Measurements from ENCODE around the gene PARP9. TPM values are rescaled to one million over a fixed set of nuclear protein-coding genes. Genes with fewer than 3 reads are reported as not detected.

The PARP9 gene
- total and polyA plus RNA-seq, 2 of the 8 experiments (the other 6 are each of a cell fraction or from before 2014, with no cell fraction given): 3.7 to 4.5 TPM

DNA sequence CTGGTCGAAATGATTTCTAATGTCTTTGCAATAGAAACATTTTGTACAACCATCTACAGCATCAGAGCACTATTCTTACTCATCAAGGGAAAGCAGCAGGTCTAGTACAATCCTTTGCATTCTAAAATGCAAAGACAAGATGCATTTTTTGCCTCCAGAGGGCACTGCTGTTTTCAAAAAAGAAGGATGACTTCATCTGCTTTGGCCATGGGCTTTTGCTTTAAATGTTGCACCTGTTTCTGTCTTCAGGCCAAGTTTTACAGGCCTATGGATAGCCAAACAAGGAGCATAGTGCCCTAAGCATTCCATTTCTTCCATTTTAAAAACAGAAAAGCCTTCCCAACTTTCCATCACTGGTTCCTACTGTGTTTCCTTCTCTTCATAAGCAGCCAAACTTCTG lies 3.4 kb downstream of the PARP9 start (continued):
- TF ChIP-seq, protein P1, sequence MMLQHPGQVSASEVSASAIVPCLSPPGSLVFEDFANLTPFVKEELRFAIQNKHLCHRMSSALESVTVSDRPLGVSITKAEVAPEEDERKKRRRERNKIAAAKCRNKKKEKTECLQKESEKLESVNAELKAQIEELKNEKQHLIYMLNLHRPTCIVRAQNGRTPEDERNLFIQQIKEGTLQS (IDR thresholded peaks at IDR 0.05; ENCODE audit: insufficient read depth, low read depth, low read length): 0 out of 2 replicates have a peak, but pooled peaks have one; percentile 16
- TF ChIP-seq RBBP5 (IDR thresholded peaks at IDR 0.05; ENCODE audit: borderline replicate concordance, low read depth, low read length) (no peak), SP2 (IDR thresholded peaks at IDR 0.05; ENCODE audit: low read length) (no peak), SIX5 (IDR thresholded peaks at IDR 0.05; ENCODE audit: low read depth, low read length) (no peak), ASH2L (IDR thresholded peaks at IDR 0.05; ENCODE audit: low read length) (no peak), JUND (IDR thresholded peaks at IDR 0.05; ENCODE audit: low read length) (peak; percentile 73), CTBP2 (IDR thresholded peaks at IDR 0.05; ENCODE audit: borderline replicate concordance, insufficient read depth, insufficient read length, low read length) (no peak), JUN (IDR thresholded peaks at IDR 0.05; ENCODE audit: low read depth, low read length) (0 out of 2 replicates have a peak, but pooled peaks have one; percentile 59), NANOG (IDR thresholded peaks at IDR 0.05; ENCODE audit: insufficient read depth, low read depth, low read length, poor library complexity, severe bottlenecking) (no peak), SUZ12 (IDR thresholded peaks at IDR 0.05; ENCODE audit: low read length) (no peak), NRF1 (IDR thresholded peaks at IDR 0.05; ENCODE audit: low read depth, low read length) (no peak), RXRA (IDR thresholded peaks at IDR 0.05; ENCODE audit: insufficient read depth, low read depth, low read length) (no peak), SP4 (IDR thresholded peaks at IDR 0.05; ENCODE audit: low read length) (no peak)
- TF ChIP-seq, protein P2, sequence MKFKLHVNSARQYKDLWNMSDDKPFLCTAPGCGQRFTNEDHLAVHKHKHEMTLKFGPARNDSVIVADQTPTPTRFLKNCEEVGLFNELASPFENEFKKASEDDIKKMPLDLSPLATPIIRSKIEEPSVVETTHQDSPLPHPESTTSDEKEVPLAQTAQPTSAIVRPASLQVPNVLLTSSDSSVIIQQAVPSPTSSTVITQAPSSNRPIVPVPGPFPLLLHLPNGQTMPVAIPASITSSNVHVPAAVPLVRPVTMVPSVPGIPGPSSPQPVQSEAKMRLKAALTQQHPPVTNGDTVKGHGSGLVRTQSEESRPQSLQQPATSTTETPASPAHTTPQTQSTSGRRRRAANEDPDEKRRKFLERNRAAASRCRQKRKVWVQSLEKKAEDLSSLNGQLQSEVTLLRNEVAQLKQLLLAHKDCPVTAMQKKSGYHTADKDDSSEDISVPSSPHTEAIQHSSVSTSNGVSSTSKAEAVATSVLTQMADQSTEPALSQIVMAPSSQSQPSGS (IDR thresholded peaks at IDR 0.05; ENCODE audit: low read length): peak; percentile 93
